Activated CD4-positive, alpha-beta T cell treated with anti-CD3 and anti-CD28 coated beads, Interleukin-2, Interleukin-4, amounts not matched to agents 100 ng/mL and 50 ng/mL, durations not matched to agents 16 hours and 8 hours (primary cell): ENCODE results near the gene LRCH1.
A peak's percentile ranks its signal among the peaks of the same experiment; 100 is the strongest.

Experiments
- DNase-seq: peaks from one replicate; pipeline ENCODE4 v3.0.0-alpha.2; 2020; ENCODE audit warnings: low spot score

The LRCH1 gene

DNA sequence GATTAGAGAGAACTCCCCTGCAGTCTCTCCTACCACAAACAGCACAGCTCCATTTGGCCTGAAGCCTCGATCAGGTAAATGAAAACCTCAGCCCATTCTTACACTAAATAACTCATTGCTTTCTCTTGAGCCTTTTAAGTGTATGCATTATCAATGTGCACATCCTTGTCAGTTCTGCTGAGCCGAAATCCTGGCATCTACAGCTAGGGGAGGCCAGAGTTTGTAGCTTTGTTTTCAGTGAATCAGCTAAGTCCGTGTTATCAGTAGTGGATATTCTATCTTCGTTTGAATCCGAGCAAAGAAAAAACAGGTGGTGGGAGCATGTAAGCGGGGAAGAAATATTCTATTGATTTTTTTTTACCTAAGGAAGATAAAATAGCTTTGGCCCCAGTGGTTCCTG, 159.6 kb downstream of the LRCH1 start:
- no peak for DNase-seq

DNA sequence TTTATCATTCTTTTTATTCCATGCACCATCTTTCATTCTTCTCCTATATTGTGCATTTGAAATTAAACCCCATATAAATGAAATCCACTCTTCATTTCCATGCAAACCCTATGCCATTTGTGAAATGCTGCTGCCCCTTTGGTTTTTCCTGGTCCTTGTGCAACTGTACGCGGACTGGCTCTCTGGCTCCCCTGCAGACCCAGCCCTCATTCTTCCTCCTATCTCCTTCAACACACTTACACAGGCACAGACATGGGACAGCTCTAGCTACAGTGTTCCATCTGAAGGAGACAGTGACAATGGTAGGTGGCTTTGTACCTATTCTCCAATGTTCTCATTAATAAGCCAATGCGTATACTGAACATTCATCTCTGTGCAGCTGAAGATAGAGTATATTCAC, 162.4 kb downstream of the LRCH1 start:
- DNase-seq = no peak

DNA sequence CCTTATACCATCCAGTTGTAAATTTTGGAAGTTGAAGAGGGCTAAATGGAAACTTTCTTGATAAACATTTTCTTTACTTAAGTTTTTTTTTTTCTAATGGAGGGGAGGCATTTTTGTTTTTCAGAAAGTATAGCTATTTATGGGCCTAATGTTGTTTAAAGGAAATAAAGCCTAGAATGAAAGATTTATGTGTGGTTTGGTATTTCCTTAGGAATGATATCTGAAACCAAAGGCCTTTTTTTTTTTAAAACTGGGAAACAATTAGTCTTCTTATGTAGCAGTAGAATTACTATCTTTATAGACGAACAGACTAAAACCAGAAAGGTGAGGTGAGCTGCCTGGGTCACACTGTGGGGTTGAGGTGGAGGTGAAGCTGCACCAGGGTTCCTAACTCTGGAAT, 163.9 kb downstream of the LRCH1 start:
- DNase-seq = no peak

DNA sequence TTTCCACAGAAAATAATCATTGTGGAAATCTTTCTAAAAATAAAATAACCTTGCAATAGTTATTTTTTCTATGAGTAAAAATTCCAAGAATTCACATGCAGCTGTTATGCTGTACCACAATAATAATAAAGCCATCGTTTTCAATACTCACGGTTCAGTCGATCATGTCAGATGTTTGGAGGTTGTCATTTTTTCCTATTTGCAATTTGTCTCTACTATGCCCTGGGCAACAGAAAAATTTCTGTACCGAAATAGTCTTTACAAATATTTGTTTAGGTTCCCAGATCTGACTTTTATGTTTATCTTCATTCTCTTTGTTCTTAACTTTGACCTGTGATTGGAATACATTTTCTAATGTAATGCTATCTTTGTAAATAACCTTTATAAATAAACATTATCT, 164.3 kb downstream of the LRCH1 start:
- no peak for DNase-seq

DNA sequence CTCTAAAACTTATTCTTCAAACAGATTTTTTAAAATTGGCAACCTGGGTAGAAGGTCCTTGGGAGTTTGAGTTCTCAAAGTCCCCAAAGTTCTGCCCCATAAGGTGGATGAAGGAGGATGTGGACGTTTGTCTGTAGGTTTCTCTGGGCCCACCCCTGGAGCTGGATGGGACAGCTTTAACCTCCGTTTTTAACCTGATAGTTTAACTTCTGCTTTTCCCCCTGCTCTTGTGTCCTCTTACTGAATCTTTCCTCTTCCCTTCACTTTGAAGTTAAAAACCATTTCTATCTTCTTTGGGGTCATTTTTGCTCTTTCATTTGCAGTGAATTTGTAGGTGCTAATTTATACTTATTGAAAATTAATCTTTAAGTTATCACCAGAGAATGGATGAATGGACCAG, 164.9 kb downstream of the LRCH1 start:
- DNase-seq = no peak

DNA sequence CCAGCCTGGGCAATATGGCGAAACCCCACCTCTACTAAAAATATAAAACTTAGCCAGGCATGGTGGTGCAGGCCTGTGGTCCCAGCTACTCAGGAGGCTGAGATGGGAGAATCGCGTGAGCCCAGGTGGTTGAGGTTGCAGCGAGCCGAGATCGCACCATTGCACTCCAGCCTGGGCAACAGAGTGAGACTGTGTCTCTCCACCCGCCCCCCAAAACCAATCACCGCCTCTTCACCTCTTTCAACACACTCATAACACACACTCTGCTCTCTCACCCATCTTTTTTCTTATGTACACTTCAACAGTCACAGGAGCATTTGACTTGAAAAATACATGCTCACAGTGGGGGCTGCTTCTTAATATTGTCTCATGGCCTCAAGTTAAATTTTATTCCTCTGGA, 167.2 kb downstream of the LRCH1 start:
- no peak for DNase-seq

DNA sequence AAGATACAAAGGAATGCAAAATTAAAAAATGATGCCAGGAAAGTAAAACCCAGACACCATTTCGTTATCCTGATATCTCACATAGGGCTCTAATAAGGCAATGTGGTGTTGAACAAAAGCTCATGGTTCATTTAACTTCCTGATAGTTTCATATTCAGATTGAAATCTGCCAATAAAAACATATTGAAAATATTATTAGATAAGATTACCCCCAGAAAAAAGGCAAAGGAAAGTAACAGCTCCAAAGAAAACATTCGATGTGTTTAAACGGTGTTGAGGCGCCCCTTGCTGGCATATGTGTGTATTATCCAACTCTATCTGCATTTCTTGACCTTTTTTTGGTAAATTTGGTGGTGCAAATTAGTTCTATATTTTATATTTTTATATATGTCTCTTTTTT, 168.1 kb downstream of the LRCH1 start:
- peak; percentile 36 for DNase-seq

GRCh38 chr13:46726347-46726746, 173.4 kb downstream of the LRCH1 start:
- no peak for DNase-seq

- peak; percentile 41 for DNase-seq
Measured at GRCh38 chr13:46728777-46729176, 175.8 kb downstream of the LRCH1 start.

DNA sequence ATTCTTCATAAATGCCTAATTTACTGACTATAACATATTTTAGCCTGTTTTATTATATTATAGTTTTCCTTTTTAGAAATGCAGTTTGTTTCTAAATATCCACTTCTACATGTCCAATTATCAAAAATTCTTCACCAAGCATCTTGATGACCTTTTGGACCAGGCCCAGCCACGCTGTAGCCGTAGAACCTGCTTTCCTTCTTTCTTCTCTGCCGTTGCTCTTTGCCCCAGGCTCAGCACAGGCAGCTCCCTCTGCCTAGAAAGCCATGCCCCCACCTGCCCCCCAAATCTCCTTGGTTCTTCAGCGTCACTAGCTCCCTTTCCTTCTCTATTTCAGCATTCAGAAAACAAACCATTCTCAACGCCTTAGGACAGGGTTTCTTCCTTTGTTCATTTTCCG, 178.6 kb downstream of the LRCH1 start:
- no peak for DNase-seq

DNA sequence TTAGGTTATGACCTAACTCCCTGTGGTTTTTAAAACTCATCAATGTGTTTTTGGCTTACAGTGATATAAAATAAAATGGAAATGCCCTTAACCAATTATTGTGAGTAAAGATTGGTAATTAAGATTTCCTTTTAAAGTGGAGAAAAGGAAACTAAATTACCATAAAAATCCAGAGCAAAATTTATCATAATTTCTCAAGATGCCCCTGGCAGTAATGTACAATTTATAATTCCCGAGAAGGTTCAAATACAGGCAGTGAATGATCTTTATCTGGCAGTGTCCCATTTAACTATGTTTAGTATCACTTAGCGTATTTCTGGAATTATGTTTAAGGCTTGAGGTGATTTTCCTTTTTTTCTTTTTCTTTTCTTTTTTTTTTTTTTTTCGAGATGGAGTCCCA, 182.5 kb downstream of the LRCH1 start:
- DNase-seq = no peak

DNA sequence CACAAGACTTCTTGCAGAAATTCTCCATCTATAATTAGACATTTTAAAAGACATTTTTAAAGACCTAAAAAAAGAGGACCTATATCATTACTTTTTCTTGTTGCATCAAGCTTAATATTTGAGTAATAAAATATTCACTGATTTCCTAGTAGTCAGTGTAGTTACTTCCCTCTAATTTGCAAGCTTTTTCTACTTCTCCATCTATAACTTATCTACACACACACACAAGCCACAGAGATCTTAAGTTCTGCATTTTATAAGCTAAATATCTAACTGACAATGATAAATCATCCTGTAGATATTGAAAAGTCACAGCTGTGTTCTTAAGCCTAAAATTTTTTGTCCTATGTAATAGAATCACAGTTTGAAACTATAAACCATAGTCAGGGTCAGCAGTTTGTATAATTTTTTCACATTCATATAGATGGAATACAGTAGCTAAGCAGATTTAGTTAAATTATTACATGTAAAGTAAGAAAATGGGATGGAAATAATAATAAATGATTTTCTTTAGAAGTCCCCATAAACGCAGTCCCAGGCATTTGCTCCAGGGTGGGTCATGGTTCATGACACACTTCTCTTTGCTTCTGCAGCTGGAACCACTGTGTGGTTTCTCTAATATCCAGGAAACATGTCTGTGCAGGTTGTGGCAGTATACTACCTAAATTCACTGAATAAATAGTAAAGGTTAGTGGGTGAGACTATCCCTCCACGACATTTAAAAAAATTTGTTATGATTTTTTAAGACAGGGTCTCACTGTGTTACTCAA, 183.8 kb downstream of the LRCH1 start:
- no peak for DNase-seq

DNA sequence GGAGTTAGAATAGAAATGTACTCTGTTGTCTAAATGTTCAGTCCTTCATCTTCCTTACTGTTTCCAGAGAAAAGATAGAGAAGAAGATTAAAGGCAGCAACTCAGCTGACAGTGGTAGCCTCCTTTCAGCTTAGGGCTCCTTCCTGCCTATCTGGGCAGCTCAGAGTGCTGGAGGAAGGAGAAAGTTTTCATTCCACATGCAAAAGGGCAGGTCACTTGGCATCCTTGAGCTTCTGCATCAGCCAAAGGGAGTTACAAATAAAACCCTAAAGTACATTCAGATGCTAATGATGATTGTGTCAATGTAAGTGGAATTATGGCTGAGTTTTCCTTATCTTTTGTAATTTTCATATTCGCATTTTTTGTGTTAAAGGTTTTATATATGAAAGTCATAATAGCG, 185.1 kb downstream of the LRCH1 start:
- DNase-seq = no peak

DNA sequence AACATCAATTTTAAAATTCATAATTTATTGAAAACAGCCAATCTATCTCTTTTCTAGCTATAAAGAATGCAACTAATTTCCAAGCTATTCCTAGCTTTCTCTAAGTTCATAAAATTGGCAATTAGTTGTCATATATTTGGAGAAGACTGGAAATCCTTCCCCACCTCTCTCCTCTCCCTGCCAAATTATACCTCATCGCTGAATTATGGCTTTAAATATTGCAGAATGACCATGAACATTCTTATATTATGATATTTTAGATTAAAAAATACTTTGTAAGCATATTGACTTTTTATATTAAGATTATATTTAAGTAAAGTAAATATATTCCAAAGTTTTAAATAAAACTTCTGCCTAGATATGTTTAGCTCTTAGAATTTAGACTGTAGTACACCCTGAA, 185.8 kb downstream of the LRCH1 start:
- DNase-seq = no peak

- no peak for DNase-seq
Measured at GRCh38 chr13:46739447-46740098, 186.6 kb downstream of the LRCH1 start.

GRCh38 chr13:46743191-46743590, 190.2 kb downstream of the LRCH1 start:
- DNase-seq = no peak

DNA sequence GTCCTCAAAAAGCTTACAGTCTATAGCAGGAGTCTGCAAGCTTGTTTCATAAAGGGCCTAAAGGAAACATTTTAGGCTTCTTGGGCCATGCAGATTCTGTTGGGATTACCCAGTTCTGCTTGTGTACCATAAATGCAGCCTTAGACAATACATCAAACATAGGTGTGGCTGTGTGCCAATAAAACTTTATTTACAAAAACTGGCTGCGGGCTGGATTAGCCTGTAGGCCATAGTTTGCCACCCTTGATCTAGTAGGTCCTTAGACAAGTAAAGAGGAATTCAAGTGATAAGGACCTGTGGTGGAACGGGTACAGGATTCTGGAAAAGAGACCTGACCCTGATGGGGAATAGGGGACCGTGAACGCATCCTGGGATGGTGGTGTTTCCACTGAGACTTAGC, 192.1 kb downstream of the LRCH1 start:
- no peak for DNase-seq

DNA sequence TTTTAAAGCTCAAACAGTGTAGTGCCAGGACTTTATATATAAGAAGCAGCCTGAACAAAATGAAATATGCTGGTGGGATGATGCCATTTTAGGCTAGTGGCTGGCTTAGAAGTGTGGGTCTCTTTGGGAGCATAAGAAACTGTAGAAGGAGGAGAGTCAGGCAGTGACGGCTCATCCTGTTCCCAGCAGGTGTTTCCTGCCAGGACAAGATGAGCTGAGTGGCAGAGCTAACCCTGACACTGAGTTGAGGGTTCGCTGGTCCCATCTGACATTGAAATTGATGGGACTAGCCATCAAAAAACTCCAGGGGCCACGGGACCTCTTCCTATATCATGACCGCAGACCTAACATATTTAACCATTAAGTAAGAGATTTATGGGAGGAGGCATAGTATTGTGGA, 192.7 kb downstream of the LRCH1 start:
- no peak for DNase-seq

DNA sequence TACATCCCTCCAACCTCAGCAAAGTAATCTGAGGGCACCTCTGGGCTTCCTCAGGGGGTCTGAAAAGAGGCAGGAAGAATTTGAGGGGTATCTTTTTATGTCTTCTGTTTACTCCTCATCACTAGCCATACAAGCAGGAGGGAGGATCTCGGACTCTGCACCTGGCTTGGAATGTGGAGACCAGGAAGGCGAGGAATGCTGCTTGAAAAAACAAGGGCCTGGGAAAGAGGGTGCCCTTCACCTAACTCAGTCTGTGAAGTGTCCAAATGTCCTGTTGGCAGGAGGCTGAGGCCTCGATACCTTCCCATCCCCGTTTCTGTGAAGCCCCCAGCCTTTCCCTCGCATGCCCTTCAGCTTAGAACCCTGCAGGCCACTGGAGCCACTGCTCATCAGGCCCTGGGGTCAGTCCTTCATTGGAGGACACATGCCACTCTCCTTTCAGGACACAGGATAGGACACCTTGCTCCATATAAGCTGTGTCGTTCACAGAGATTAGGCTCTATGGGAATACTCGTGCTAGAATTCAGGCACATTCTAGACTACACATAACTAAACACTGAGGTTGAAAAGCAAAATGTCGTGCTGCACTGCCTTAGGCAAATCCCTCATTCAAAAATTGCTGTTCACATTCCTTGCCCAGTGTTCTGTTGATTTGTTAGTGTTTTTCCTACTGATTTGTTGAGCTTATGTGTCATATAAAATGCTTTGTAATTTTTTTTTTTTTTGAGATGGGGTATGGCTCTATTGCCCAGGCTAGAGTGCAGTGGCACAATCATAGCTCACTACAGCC, 194.3 kb downstream of the LRCH1 start:
- no peak for DNase-seq

GRCh38 chr13:46748300-46748699, 195.3 kb downstream of the LRCH1 start:
- no peak for DNase-seq

DNA sequence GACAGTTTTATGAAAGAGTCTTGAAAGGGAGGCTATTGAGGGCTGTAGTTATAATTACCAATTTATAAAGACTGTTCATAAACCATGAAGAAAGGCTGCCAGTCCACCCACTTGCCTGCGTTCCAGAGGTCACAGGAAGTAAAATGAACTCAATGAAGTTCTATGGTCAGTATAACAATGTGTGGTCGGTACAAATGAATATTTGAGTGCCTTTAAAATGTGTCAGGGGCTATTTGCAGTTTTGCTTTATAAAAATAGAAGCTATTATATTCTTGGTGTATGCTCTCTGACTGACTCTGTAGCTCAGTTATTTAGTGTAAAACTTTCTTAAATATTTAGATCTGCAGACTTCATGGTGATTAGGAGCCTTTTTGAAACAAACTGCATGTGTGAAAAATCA, 197.0 kb downstream of the LRCH1 start:
- DNase-seq = no peak

GRCh38 chr13:46751811-46752635, 199.1 kb downstream of the LRCH1 start:
- DNase-seq = peak; percentile 84
